PC-9 (cell line): ENCODE results near the gene SLC24A4.

Experiments
- EZH2 ChIP-seq: fragments of 200-600 bp; sonication (generic); IDR thresholded peaks from 2 replicates; pipeline ENCODE4 v1.8.0; 2017; ENCODE audit warnings: antibody characterized with exemption, low read depth
- TF ChIP-seq, protein P1 (sequence below): fragments of 200-600 bp; sonication (generic); conservative IDR thresholded peaks from 2 replicates; pipeline ENCODE4 v1.6.1; 2017; ENCODE audit warnings: mixed run types, antibody characterized with exemption, mild to moderate bottlenecking, moderate library complexity

GRCh38 chr14:92459030-92459949, 136.3 kb downstream of the SLC24A4 start:
- TF ChIP-seq, protein P1, sequence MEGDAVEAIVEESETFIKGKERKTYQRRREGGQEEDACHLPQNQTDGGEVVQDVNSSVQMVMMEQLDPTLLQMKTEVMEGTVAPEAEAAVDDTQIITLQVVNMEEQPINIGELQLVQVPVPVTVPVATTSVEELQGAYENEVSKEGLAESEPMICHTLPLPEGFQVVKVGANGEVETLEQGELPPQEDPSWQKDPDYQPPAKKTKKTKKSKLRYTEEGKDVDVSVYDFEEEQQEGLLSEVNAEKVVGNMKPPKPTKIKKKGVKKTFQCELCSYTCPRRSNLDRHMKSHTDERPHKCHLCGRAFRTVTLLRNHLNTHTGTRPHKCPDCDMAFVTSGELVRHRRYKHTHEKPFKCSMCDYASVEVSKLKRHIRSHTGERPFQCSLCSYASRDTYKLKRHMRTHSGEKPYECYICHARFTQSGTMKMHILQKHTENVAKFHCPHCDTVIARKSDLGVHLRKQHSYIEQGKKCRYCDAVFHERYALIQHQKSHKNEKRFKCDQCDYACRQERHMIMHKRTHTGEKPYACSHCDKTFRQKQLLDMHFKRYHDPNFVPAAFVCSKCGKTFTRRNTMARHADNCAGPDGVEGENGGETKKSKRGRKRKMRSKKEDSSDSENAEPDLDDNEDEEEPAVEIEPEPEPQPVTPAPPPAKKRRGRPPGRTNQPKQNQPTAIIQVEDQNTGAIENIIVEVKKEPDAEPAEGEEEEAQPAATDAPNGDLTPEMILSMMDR = no peak
- no peak for TF ChIP-seq EZH2
